Psoas muscle (tissue), 8 donors: ENCODE measurements around the gene COL12A1. TPM values are rescaled to one million over a fixed set of nuclear protein-coding genes. Genes with fewer than 3 reads are reported as not detected.

Source experiments
- ATAC-seq, 4 donors: fragments of 200-7000 bp; cut with Tn5 transposase; one replicate each; pipeline ENCODE4 v1.9.1; 2020; ENCODE audit warnings: moderate library complexity in 3 of 4, mild to moderate bottlenecking in 2 of 4
- DNase-seq, 2 donors: peaks; one replicate each; pipeline ENCODE4 v3.0.0-alpha.2; 2020
- H3K27ac ChIP-seq: fragments of 200-600 bp; one replicate; pipeline ENCODE4 v1.8.0; 2022
- H3K27me3 ChIP-seq, 3 donors: fragments of 200-600 bp in 1 of 3; one replicate each; pipeline versions ENCODE4 v1.6.1 to v1.8.0; 2013 to 2022; ENCODE audit warnings: low read length in 2 of 3, mild to moderate bottlenecking in 2 of 3, moderate library complexity in 1 of 3; ENCODE audit not compliant: insufficient read depth in 3 of 3
- H3K36me3 ChIP-seq, 2 donors: fragments of 200-600 bp in 1 of 2; one replicate each; pipeline versions ENCODE4 v1.6.1 to v1.8.0; 2013 to 2022; ENCODE audit warnings: low read depth in 1 of 2, mild to moderate bottlenecking in 1 of 2, moderate library complexity in 1 of 2; ENCODE audit not compliant: insufficient read depth in 1 of 2
- H3K4me1 ChIP-seq: fragments of 200-600 bp; one replicate; pipeline ENCODE4 v1.8.0; 2022
- H3K4me3 ChIP-seq: fragments of 200-600 bp; one replicate; pipeline ENCODE4 v1.8.0; 2022; ENCODE audit warnings: mild to moderate bottlenecking
- H3K9me3 ChIP-seq: fragments of 200-600 bp; one replicate; pipeline ENCODE4 v1.8.0; 2022
- CTCF ChIP-seq: fragments of 200-600 bp; IDR thresholded peaks from one replicate; pipeline ENCODE4 v1.8.0; 2022; ENCODE audit warnings: antibody characterized with exemption
- WGBS, 3 donors: extraction: QIAGEN DNeasy Blood & Tissue Kit; methylation state at CpG; one replicate each; pipeline versions ENCODE4 v1.1.6 to v1.1.7; 2013; 5-methylcytosine and 5-hydroxymethylcytosine counted together
- intact Hi-C, 2 donors: fragments of 100-400 bp; cut with DNase I; formaldehyde crosslinking; loops; one replicate each; pipeline versions ENCODE4 v1.11.0 to v1.14.2; 2022
- polyA plus RNA-seq, 3 donors: library from polyadenylated mRNA; stranded (reverse); fragments of 200-250 nt; gene quantifications; one replicate each; pipeline ENCODE4 v1.2.3, GENCODE V29; 2013
- total RNA-seq, 4 donors: library from RNA; stranded (reverse); fragmentation: NEBNext Ultra II Directional in 2 of 4; extraction: Animal tissue kit (Norgen Biotek cat#: 25700) in 2 of 4; gene quantifications; one replicate each; pipeline versions ENCODE4 v1.2.1 to v1.2.4, GENCODE V29; 2021 to 2023
- donor health status: healthy with polysubstance abuse.
- donor health status: DM: no; HTN: no; CAD: no; lungs with moderate emphysema.
- donor health status: Bipolar disorder and iron deficiency.
- donor health status: healthy.
- donor health status: DM: yes; HTN: yes; CAD: no.
- donor health status: DM: no; HTN: no; CAD: no.
- donor health status: DM: no; HTN: no; CAD: no.
- donor health status: DM: yes; HTN: yes; CAD: no.

Gene COL12A1
- total and polyA plus RNA-seq, 7 donors, result 2.7 to 23.2 (median 5.9) TPM

- Histone ChIP-seq H3K27me3 (no peaks in the 10 kb centered on the region), H3K4me3 (no peak overlapping the region), H3K9me3 (no peaks in the 10 kb centered on the region), H3K4me1 (no peaks in the 10 kb centered on the region), H3K27ac (no peak overlapping the region), H3K36me3 (peaks cover 0 to 6% of the 10 kb centered on the region in 2 donors)
- ATAC-seq (no peak), DNase-seq (no peak)
- 82 to 89% (median 85%) methylated on average over 2 of the region's 2 CpGs for WGBS, 3 donors
- TF ChIP-seq CTCF, result no peak
- intact Hi-C loops, result no loop called here
These were observed 79.3 kb downstream of the COL12A1 start for GRCh38 chr6:75126518-75126917.

- Histone ChIP-seq H3K27ac (no peak overlapping the region), H3K4me3 (no peak overlapping the region), H3K36me3 (peaks cover 0 to 6% of the 10 kb centered on the region in 2 donors), H3K4me1 (no peaks in the 10 kb centered on the region), H3K27me3 (no peaks in the 10 kb centered on the region), H3K9me3 (no peaks in the 10 kb centered on the region)
- TF ChIP-seq CTCF, result no peak
- ATAC-seq (no peak), DNase-seq (no peak)
- WGBS, 3 donors, result 85 to 91% (median 87%) methylated on average over 2 of the region's 2 CpGs
- intact Hi-C loops, result no loop called here
These were observed 80.9 kb downstream of the COL12A1 start for GRCh38 chr6:75124983-75125382.

- H3K36me3 ChIP-seq, result peaks cover 0 to 6% of the 10 kb centered on the region in 2 donors
- intact Hi-C loops, result no loop called here
- H3K4me1 ChIP-seq, result no peaks in the 10 kb centered on the region
- no peak overlapping the region for H3K4me3 ChIP-seq
- DNase-seq (no peak), ATAC-seq (no peak)
- no peaks in the 10 kb centered on the region for H3K9me3 ChIP-seq
- H3K27ac ChIP-seq, result no peak overlapping the region
- H3K27me3 ChIP-seq, result no peaks in the 10 kb centered on the region
- no peak for TF ChIP-seq CTCF
- 70 to 77% (median 72%) methylated on average over 2 of the region's 2 CpGs for WGBS, 3 donors
These were observed 81.8 kb downstream of the COL12A1 start for GRCh38 chr6:75124085-75124484.

DNA sequence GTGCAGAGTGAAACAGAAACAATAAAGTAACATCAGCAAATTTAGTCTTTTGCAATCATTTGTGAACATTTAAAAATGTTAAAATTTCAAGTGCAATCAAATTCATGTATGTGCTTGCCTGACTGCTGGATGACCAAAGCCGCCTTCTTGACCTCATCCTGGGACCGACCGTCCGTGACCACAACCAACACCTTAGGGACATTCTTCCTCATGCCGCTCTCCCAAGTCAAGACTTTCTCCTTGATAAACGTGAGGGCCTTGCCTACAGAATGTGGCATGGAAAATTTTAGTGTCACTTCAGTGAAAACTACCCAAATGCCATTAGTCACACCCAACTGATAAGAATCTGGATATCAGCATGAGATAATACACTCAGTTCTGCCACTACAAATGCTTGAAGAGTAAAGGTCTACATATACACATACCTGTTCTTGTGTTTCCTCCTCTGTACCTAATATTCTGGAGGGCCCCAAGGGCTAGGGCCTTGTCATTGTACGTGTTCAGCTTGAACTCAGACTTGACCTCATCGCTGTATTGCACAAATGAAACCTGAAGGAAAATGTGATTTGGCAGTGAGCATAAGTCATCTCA, 86.8 kb downstream of the COL12A1 start:
- intact Hi-C loops, result no loop called here
- DNase-seq, result no peak
- Histone ChIP-seq H3K4me3 (no peak overlapping the region), H3K36me3 (no peaks in the 10 kb centered on the region), H3K27me3 (no peaks in the 10 kb centered on the region), H3K4me1 (no peaks in the 10 kb centered on the region), H3K9me3 (no peaks in the 10 kb centered on the region), H3K27ac (no peak overlapping the region)
- WGBS, 3 donors, result 86% methylated on average over 8 of the region's 8 CpGs
- no peak for TF ChIP-seq CTCF
- ATAC-seq, result no peak

- DNase-seq, result no peak
- Histone ChIP-seq H3K27me3 (no peaks in the 10 kb centered on the region), H3K9me3 (no peaks in the 10 kb centered on the region), H3K4me3 (no peak overlapping the region), H3K27ac (no peak overlapping the region), H3K4me1 (no peaks in the 10 kb centered on the region), H3K36me3 (no peaks in the 10 kb centered on the region)
- no peak for ATAC-seq
- TF ChIP-seq CTCF, result no peak
- WGBS, 3 donors, result 85 to 86% (median 86%) methylated on average over 2 of the region's 2 CpGs
- intact Hi-C loops, result no loop called here
These were observed 88.2 kb downstream of the COL12A1 start for GRCh38 chr6:75117701-75118100.
